GM18867 (cell line): ENCODE results near the gene BLMH.
"Not testable (repeated sequence)": the region's sequence is repeated elsewhere in the genome, so short reads cannot be mapped to it uniquely, and the experiment has no call there.

Experiments
- ATAC-seq: cut with Tn5 transposase; IDR thresholded peaks from one replicate; pipeline ENCODE4 v1.9.1; 2021; ENCODE audit warnings: mild to moderate bottlenecking, moderate library complexity; ENCODE audit not compliant: unreplicated experiment

The BLMH gene

GRCh38 chr17:30208214-30208613, 83.5 kb downstream of the BLMH start:
- ATAC-seq = no peak

- no peak for ATAC-seq
Measured at GRCh38 chr17:30207655-30208054, 84.1 kb downstream of the BLMH start.

- ATAC-seq = no peak
Measured at GRCh38 chr17:30203471-30203981, 88.2 kb downstream of the BLMH start.

- ATAC-seq = not testable (repeated sequence)
Measured at GRCh38 chr17:30200656-30201055, 91.1 kb downstream of the BLMH start.

GRCh38 chr17:30200106-30200505, 91.6 kb downstream of the BLMH start:
- ATAC-seq = no peak

GRCh38 chr17:30199600-30199999, 92.1 kb downstream of the BLMH start:
- no peak for ATAC-seq
